Left renal cortex interstitium (tissue), 4 donors: Measurements from ENCODE around the gene FAM13A. TPM values are rescaled to one million over a fixed set of nuclear protein-coding genes. Genes with fewer than 3 reads are reported as not detected.
A peak's percentile ranks its signal among the peaks of the same experiment; 100 is the strongest.
"Not testable (repeated sequence)": the region's sequence is repeated elsewhere in the genome, so short reads cannot be mapped to it uniquely, and the experiment has no call there.

Experiments used
- DNase-seq, 4 donors: peaks; one replicate each; pipeline ENCODE4 v3.0.0-alpha.2; 2013; ENCODE audit warnings: low read depth in 4 of 4, low spot score in 2 of 4, missing footprints in 1 of 4
- polyA plus RNA-seq, 4 donors: library from polyadenylated mRNA; unstranded; fragments of 120-200 nt; gene quantifications; one replicate each; pipeline ENCODE4 v1.2.1, GENCODE V29; 2013; ENCODE audit not compliant: insufficient read length in 4 of 4

FAM13A gene
- polyA plus RNA-seq, 4 donors = 27.5 to 41.8 (median 34.8) TPM

- no peak for DNase-seq
Observed at GRCh38 chr4:89001647-89002445, 55.1 kb downstream of the FAM13A start.

- no peak for DNase-seq
Observed at GRCh38 chr4:89000844-89001360, 56.1 kb downstream of the FAM13A start.

- DNase-seq = no peak
Observed at GRCh38 chr4:89000382-89000781, 56.6 kb downstream of the FAM13A start.

- DNase-seq = no peak
Observed at GRCh38 chr4:88999392-88999930, 57.5 kb downstream of the FAM13A start.

GRCh38 chr4:88998891-88999290 lies 58.1 kb downstream of the FAM13A start:
- no peak for DNase-seq

- no peak for DNase-seq
Observed at GRCh38 chr4:88998001-88998400, 59.0 kb downstream of the FAM13A start.

- no peak for DNase-seq
Observed at GRCh38 chr4:88995874-88996273, 61.1 kb downstream of the FAM13A start.

- not testable (repeated sequence) for DNase-seq
Observed at GRCh38 chr4:88995257-88995656, 61.7 kb downstream of the FAM13A start.

GRCh38 chr4:88993246-88993645 lies 63.7 kb downstream of the FAM13A start:
- DNase-seq = no peak

- no peak for DNase-seq
Observed at GRCh38 chr4:88991746-88992145, 65.2 kb downstream of the FAM13A start.

- no peak for DNase-seq
Observed at GRCh38 chr4:88989990-88990389, 67.0 kb downstream of the FAM13A start.

GRCh38 chr4:88985088-88985773 lies 71.8 kb downstream of the FAM13A start:
- DNase-seq = no peak

GRCh38 chr4:88982757-88983156 lies 74.2 kb downstream of the FAM13A start:
- no peak for DNase-seq

GRCh38 chr4:88981993-88982392 lies 75.0 kb downstream of the FAM13A start:
- no peak for DNase-seq

- no peak for DNase-seq
Observed at GRCh38 chr4:88981556-88981955, 75.4 kb downstream of the FAM13A start.

GRCh38 chr4:88979276-88979675 lies 77.7 kb downstream of the FAM13A start:
- DNase-seq = no peak

- DNase-seq = no peak
Observed at GRCh38 chr4:88976775-88977035, 80.3 kb downstream of the FAM13A start.

GRCh38 chr4:88975958-88976774 lies 80.8 kb downstream of the FAM13A start:
- peak in 2 of 4 donors; percentile 28 to 38 for DNase-seq

GRCh38 chr4:88971536-88971935 lies 85.4 kb downstream of the FAM13A start:
- DNase-seq = no peak

- no peak for DNase-seq
Observed at GRCh38 chr4:88969746-88970145, 87.2 kb downstream of the FAM13A start.

GRCh38 chr4:88969271-88969670 lies 87.7 kb downstream of the FAM13A start:
- no peak for DNase-seq
